Transverse colon (tissue), 4 donors: ENCODE measurements around the gene ITGBL1. TPM values are rescaled to one million over a fixed set of nuclear protein-coding genes. Genes with fewer than 3 reads are reported as not detected.

Source experiments
- DNase-seq: peaks from one replicate; pipeline ENCODE4 v3.0.0-alpha.2; 2019
- H3K27ac ChIP-seq, 4 donors: fragments of 200-600 bp; sonication (generic); 2 replicates each; pipeline ENCODE4 v1.5.1; 2016 to 2018; ENCODE audit warnings: inconsistent platforms in 4 of 4
- H3K27me3 ChIP-seq: fragments of 200-600 bp; sonication (generic); 2 replicates; pipeline ENCODE4 v1.5.1; 2017; ENCODE audit warnings: inconsistent platforms
- H3K36me3 ChIP-seq, 4 donors: fragments of 200-600 bp; sonication (generic); 2 replicates each; pipeline ENCODE4 v1.5.1; 2017 to 2019; ENCODE audit warnings: inconsistent platforms in 4 of 4
- H3K4me1 ChIP-seq, 4 donors: fragments of 200-600 bp; sonication (generic); 2 replicates each; pipeline ENCODE4 v1.5.1; 2017 to 2020; ENCODE audit warnings: inconsistent platforms in 4 of 4
- H3K4me3 ChIP-seq, 4 donors: fragments of 200-600 bp; sonication (generic); 1 replicate in 1 of 4; 2 replicates in 3 of 4; pipeline versions ENCODE4 v1.5.1 to v1.6.1; 2017 to 2019; ENCODE audit warnings: inconsistent platforms in 4 of 4
- H3K9me3 ChIP-seq, 2 donors: fragments of 200-600 bp; sonication (generic); 2 replicates each; pipeline ENCODE4 v1.5.1; 2017 to 2019; ENCODE audit warnings: inconsistent platforms in 2 of 2
- CTCF ChIP-seq, 5 experiments: fragments of 200-600 bp in 3 of 5; fragments of 450-650 bp in 2 of 5; sonication (generic) in 3 of 5; IDR thresholded peaks; 1 replicate in 2 of 5; 2 replicates in 3 of 5; pipeline ENCODE4 v1.5.1; 2016 to 2017; ENCODE audit warnings: antibody characterized with exemption in 5 of 5, inconsistent platforms in 3 of 5, mild to moderate bottlenecking in 2 of 5, moderate library complexity in 1 of 5
- EP300 ChIP-seq: sonication (generic); formaldehyde crosslinking; IDR thresholded peaks from one replicate; pipeline ENCODE4 v1.6.1; 2017; ENCODE audit warnings: antibody characterized with exemption, low read depth
- POLR2A ChIP-seq: fragments of 450-650 bp; IDR thresholded peaks from one replicate; pipeline ENCODE4 v1.6.1; 2016; ENCODE audit warnings: antibody characterized with exemption, mild to moderate bottlenecking, moderate library complexity
- POLR2AphosphoS5 ChIP-seq, 3 donors: sonication (generic); formaldehyde crosslinking; IDR thresholded peaks; one replicate each; pipeline ENCODE4 v1.6.1; 2016; ENCODE audit warnings: antibody characterized with exemption in 3 of 3
- WGBS, 2 donors: methylation state at CpG; one replicate each; pipeline ENCODE4 v1.1.5; 2018; ENCODE audit warnings: low coverage in 1 of 2; 5-methylcytosine and 5-hydroxymethylcytosine counted together
- in situ Hi-C, 4 donors: fragments of 200-750 bp; cut with MboI; loops; one replicate each; pipeline versions ENCODE4 v1.15.0 to v1.15.1; 2017; ENCODE audit warnings: low sequenced_read_pairs in 3 of 4, low pct_ligation_motif_present in 1 of 4, low pct_unique_long_range_greater_than_20kb in 1 of 4
- intact Hi-C: fragments of 100-400 bp; cut with DNase I; formaldehyde crosslinking; loops from one replicate; pipeline ENCODE4 v1.15.1; 2023; ENCODE audit warnings: low total_unique reads
- total RNA-seq, 4 donors: library from RNA; depleted of rRNA; stranded (reverse); fragments of >200 nt; gene quantifications; one replicate each; pipeline ENCODE4 v1.1.0, GENCODE V29; 2016

ITGBL1 gene
- total RNA-seq, 4 donors from 2014 or later, result 0.48 to 0.80 (median 0.68) TPM; not detected in 1

GRCh38 chr13:101556676-101557123 is 104.2 kb downstream of the ITGBL1 start:
- in situ Hi-C loops, result no loop called here
- intact Hi-C loops, result no loop called here
- 71 to 83% methylated on average over 1 to 3 of the region's 3 CpGs for WGBS, 2 donors
- Histone ChIP-seq H3K9me3 (no peaks in the 10 kb centered on the region), H3K27ac (no peak overlapping the region), H3K36me3 (no peaks in the 10 kb centered on the region), H3K4me3 (no peak overlapping the region), H3K4me1 (no peaks in the 10 kb centered on the region), H3K27me3 (no peaks in the 10 kb centered on the region)
- DNase-seq, result no peak
- no peak for TF ChIP-seq CTCF (IDR thresholded peaks at IDR 0.05)
- TF ChIP-seq POLR2AphosphoS5 (IDR thresholded peaks at IDR 0.05), result no peak
- no peak for TF ChIP-seq EP300
- no peak for TF ChIP-seq POLR2A

- no peak overlapping the region for H3K27ac ChIP-seq
- DNase-seq, result no peak
- no peaks in the 10 kb centered on the region for H3K9me3 ChIP-seq
- intact Hi-C loops, result no loop called here
- TF ChIP-seq POLR2AphosphoS5 (IDR thresholded peaks at IDR 0.05) (no peak), CTCF (IDR thresholded peaks at IDR 0.05) (no peak), EP300 (no peak), POLR2A (no peak)
- no peak overlapping the region for H3K4me3 ChIP-seq
- WGBS, 2 donors, result 89% methylated on average over 1 of the region's 1 CpG
- in situ Hi-C loops, result no loop called here
- no peaks in the 10 kb centered on the region for H3K27me3 ChIP-seq
- H3K36me3 ChIP-seq, result no peaks in the 10 kb centered on the region
- H3K4me1 ChIP-seq, result no peaks in the 10 kb centered on the region
Observed at GRCh38 chr13:101565317-101565716, 112.8 kb downstream of the ITGBL1 start.

DNA sequence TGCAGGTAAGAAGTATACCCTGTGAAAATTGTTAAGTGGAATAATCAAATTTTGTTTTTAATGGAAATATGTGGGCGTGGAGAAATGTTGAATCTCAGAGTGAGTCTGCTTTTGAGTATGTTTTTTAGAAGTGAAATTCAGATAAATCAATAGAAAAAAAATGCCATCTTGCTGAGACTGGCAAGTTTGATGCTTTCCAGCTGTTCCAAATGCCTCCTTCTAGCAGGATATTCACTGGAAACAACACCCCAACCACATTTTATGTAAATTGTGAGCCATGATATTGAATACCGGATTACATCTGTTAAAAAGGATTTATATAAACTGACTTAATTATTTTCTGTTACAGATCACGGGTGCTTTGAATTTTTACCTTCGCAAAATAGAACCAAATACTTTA is 115.4 kb downstream of the ITGBL1 start:
- DNase-seq, result no peak
- in situ Hi-C loops, result no loop called here
- 80 to 82% methylated on average over 4 of the region's 4 CpGs for WGBS, 2 donors
- TF ChIP-seq EP300, result no peak
- no peak for TF ChIP-seq CTCF (IDR thresholded peaks at IDR 0.05)
- no peak for TF ChIP-seq POLR2A
- no peak for TF ChIP-seq POLR2AphosphoS5 (IDR thresholded peaks at IDR 0.05)
- H3K36me3 ChIP-seq, result no peaks in the 10 kb centered on the region
- no peaks in the 10 kb centered on the region for H3K4me1 ChIP-seq
- no peak overlapping the region for H3K27ac ChIP-seq
- H3K4me3 ChIP-seq, result no peak overlapping the region
- H3K27me3 ChIP-seq, result no peaks in the 10 kb centered on the region
- intact Hi-C loops, result no loop called here
- H3K9me3 ChIP-seq, result no peaks in the 10 kb centered on the region

- intact Hi-C loops, result no loop called here
- no peak for TF ChIP-seq CTCF (IDR thresholded peaks at IDR 0.05)
- TF ChIP-seq POLR2AphosphoS5 (IDR thresholded peaks at IDR 0.05), result no peak
- TF ChIP-seq POLR2A, result no peak
- TF ChIP-seq EP300, result no peak
- Histone ChIP-seq H3K4me3 (no peak overlapping the region), H3K36me3 (no peaks in the 10 kb centered on the region), H3K27me3 (no peaks in the 10 kb centered on the region), H3K9me3 (no peaks in the 10 kb centered on the region), H3K4me1 (no peaks in the 10 kb centered on the region), H3K27ac (no peak overlapping the region)
- 90 to 97% methylated on average over 1 of the region's 1 CpG for WGBS, 2 donors
- no peak for DNase-seq
- in situ Hi-C loops, result no loop called here
Observed at GRCh38 chr13:101569807-101570206, 117.3 kb downstream of the ITGBL1 start.
